H9 (cell line): ENCODE data around the gene CYP2R1. TPM values are rescaled to one million over a fixed set of nuclear protein-coding genes. Genes with fewer than 3 reads are reported as not detected.

Source experiments
- DNase-seq: peaks from one replicate; pipeline ENCODE4 v3.0.0-alpha.2; 2017
- H2AFZ ChIP-seq: one replicate; pipeline ENCODE4 v1.6.1; 2013; ENCODE audit warnings: mild to moderate bottlenecking, low read length, control low read depth, moderate library complexity
- H2AK5ac ChIP-seq: 2 replicates; pipeline ENCODE4 v1.6.1; 2013; ENCODE audit warnings: low read length, control low read depth, mixed read lengths; ENCODE audit not compliant: insufficient read length
- H2BK120ac ChIP-seq: one replicate; pipeline ENCODE4 v1.6.1; 2013; ENCODE audit warnings: low read depth, mild to moderate bottlenecking, low read length, control low read depth, inconsistent platforms; ENCODE audit not compliant: poor library complexity, severe bottlenecking
- H2BK12ac ChIP-seq: 2 replicates; pipeline ENCODE4 v1.6.1; 2013; ENCODE audit warnings: low read length, control low read depth, mixed read lengths, low read depth; ENCODE audit not compliant: insufficient read length
- H2BK15ac ChIP-seq: 2 replicates; pipeline ENCODE4 v1.6.1; 2013; ENCODE audit warnings: low read depth, low read length, control low read depth
- H2BK20ac ChIP-seq: one replicate; pipeline ENCODE4 v1.6.1; 2013; ENCODE audit warnings: low read depth, mild to moderate bottlenecking, low read length, control low read depth, inconsistent platforms; ENCODE audit not compliant: poor library complexity, severe bottlenecking
- H2BK5ac ChIP-seq: 2 replicates; pipeline ENCODE4 v1.6.1; 2013; ENCODE audit warnings: low read length, control low read depth, mixed read lengths; ENCODE audit not compliant: insufficient read length
- H3K14ac ChIP-seq: 2 replicates; pipeline ENCODE4 v1.6.1; 2013; ENCODE audit warnings: low read length, control low read depth; ENCODE audit not compliant: insufficient read depth
- H3K18ac ChIP-seq: 2 replicates; pipeline ENCODE4 v1.6.1; 2013; ENCODE audit warnings: low read depth, mild to moderate bottlenecking, mixed read lengths, low read length, control low read depth; ENCODE audit not compliant: insufficient read length
- H3K23ac ChIP-seq: 2 replicates; pipeline ENCODE4 v1.6.1; 2013; ENCODE audit warnings: low read length, control low read depth, mixed read lengths, low read depth; ENCODE audit not compliant: insufficient read length
- H3K23me2 ChIP-seq: 2 replicates; pipeline ENCODE4 v1.6.1; 2013; ENCODE audit warnings: low read depth, mild to moderate bottlenecking, mixed read lengths, low read length, control low read depth; ENCODE audit not compliant: insufficient read length, poor library complexity, severe bottlenecking
- H3K27ac ChIP-seq: 2 replicates; pipeline ENCODE4 v1.5.1; 2013; ENCODE audit warnings: low read length, control low read depth, mixed read lengths, low read depth; ENCODE audit not compliant: insufficient read length
- H3K27me3 ChIP-seq: 2 replicates; pipeline ENCODE4 v1.6.1; 2013; ENCODE audit warnings: low read length, control low read depth, inconsistent platforms; ENCODE audit not compliant: insufficient read depth
- H3K4ac ChIP-seq: 2 replicates; pipeline ENCODE4 v1.6.1; 2013; ENCODE audit warnings: low read depth, mild to moderate bottlenecking, control low read depth, inconsistent platforms, low read length, moderate library complexity
- H3K4me1 ChIP-seq: 2 replicates; pipeline ENCODE4 v1.6.1; 2013; ENCODE audit warnings: low read length, control low read depth, inconsistent platforms; ENCODE audit not compliant: insufficient read depth
- H3K4me2 ChIP-seq: 2 replicates; pipeline ENCODE4 v1.6.1; 2013; ENCODE audit warnings: low read length, control low read depth, mixed read lengths; ENCODE audit not compliant: insufficient read length, insufficient read depth
- H3K56ac ChIP-seq: 2 replicates; pipeline ENCODE4 v1.6.1; 2013; ENCODE audit warnings: low read depth, mild to moderate bottlenecking, mixed read lengths, low read length, control low read depth; ENCODE audit not compliant: insufficient read length
- H3K79me1 ChIP-seq: 2 replicates; pipeline ENCODE4 v1.6.1; 2013; ENCODE audit warnings: low read depth, mild to moderate bottlenecking, moderate library complexity, low read length, control low read depth, inconsistent platforms; ENCODE audit not compliant: insufficient read depth, poor library complexity, severe bottlenecking
- H3K79me2 ChIP-seq: 2 replicates; pipeline ENCODE4 v1.6.1; 2013; ENCODE audit warnings: low read length, control low read depth, inconsistent platforms; ENCODE audit not compliant: insufficient read depth
- H3K9ac ChIP-seq: 2 replicates; pipeline ENCODE4 v1.6.1; 2013; ENCODE audit warnings: low read length, control low read depth, mixed read lengths; ENCODE audit not compliant: insufficient read length; ENCODE audit errors: extremely low read depth
- H3K9me3 ChIP-seq: one replicate; pipeline ENCODE4 v1.6.1; 2013; ENCODE audit warnings: low read depth, low read length, inconsistent platforms; ENCODE audit not compliant: control insufficient read depth
- H3T11ph ChIP-seq: one replicate; pipeline ENCODE4 v1.6.1; 2013; ENCODE audit warnings: mild to moderate bottlenecking, low read length, control low read depth, inconsistent platforms
- H4K20me1 ChIP-seq: one replicate; pipeline ENCODE4 v1.6.1; 2013; ENCODE audit not compliant: control insufficient read depth, insufficient read length, insufficient read depth
- H4K5ac ChIP-seq: 2 replicates; pipeline ENCODE4 v1.6.1; 2013; ENCODE audit warnings: low read depth, mild to moderate bottlenecking, mixed read lengths, low read length, control low read depth; ENCODE audit not compliant: insufficient read length
- H4K8ac ChIP-seq: replicated peaks from 2 replicates; pipeline ENCODE4 v1.6.1; 2013; ENCODE audit warnings: low read length, control low read depth, mixed read lengths, low read depth; ENCODE audit not compliant: insufficient read length
- H4K91ac ChIP-seq: 2 replicates; pipeline ENCODE4 v1.6.1; 2013; ENCODE audit warnings: low read depth, mild to moderate bottlenecking, moderate library complexity, mixed read lengths, low read length, control low read depth; ENCODE audit not compliant: insufficient read length
- H3K27ac Mint-ChIP-seq, 3 experiments: 2 replicates in 2 of 3; 3 replicates in 1 of 3; pipeline ENCODE4 v1.8.0; 2020 to 2021; ENCODE audit warnings: mixed read lengths in 3 of 3, mild to moderate bottlenecking in 1 of 3, moderate library complexity in 1 of 3
- H3K27me3 Mint-ChIP-seq: 2 replicates; pipeline ENCODE4 v1.8.0; 2021; ENCODE audit warnings: low read depth, mild to moderate bottlenecking, moderate library complexity, mixed read lengths
- H3K36me3 Mint-ChIP-seq, 3 experiments: 2 replicates in 2 of 3; 3 replicates in 1 of 3; pipeline ENCODE4 v1.8.0; 2020 to 2021; ENCODE audit warnings: low read depth in 3 of 3, mixed read lengths in 3 of 3; ENCODE audit not compliant: insufficient read depth in 1 of 3
- H3K4me1 Mint-ChIP-seq, 2 experiments: 2 replicates each; pipeline ENCODE4 v1.8.0; 2020; ENCODE audit warnings: mixed read lengths in 2 of 2
- H3K4me3 Mint-ChIP-seq, 2 experiments: 2 replicates in 1 of 2; 3 replicates in 1 of 2; pipeline ENCODE4 v1.8.0; 2020 to 2021; ENCODE audit warnings: mild to moderate bottlenecking in 2 of 2, mixed read lengths in 2 of 2, moderate library complexity in 1 of 2
- H3K9me3 Mint-ChIP-seq, 2 experiments: 2 replicates in 1 of 2; 3 replicates in 1 of 2; pipeline ENCODE4 v1.8.0; 2020; ENCODE audit warnings: mild to moderate bottlenecking in 2 of 2, mixed read lengths in 2 of 2, moderate library complexity in 1 of 2
- CTCF ChIP-seq: fragments of 200-600 bp; sonication (generic); conservative IDR thresholded peaks from 3 replicates; pipeline ENCODE4 v1.8.0; 2021; ENCODE audit warnings: antibody characterized with exemption, mild to moderate bottlenecking
- WGBS: extraction: QIAGEN DNeasy Blood & Tissue Kit; methylation state at CpG from one replicate; pipeline ENCODE4 v1.1.7; 2013; ENCODE audit warnings: missing lambda C conversion rate, low lambda C conversion rate, mixed read lengths; ENCODE audit not compliant: insufficient read length; ENCODE audit errors: extremely low coverage; 5-methylcytosine and 5-hydroxymethylcytosine counted together
- total RNA-seq: library from RNA; stranded (reverse); gene quantifications from 2 replicates; pipeline ENCODE4 v1.2.1, GENCODE V29; 2021

CYP2R1 gene
- total RNA-seq, 1 experiment from 2014 or later: 10.3 TPM

GRCh38 chr11:14857621-14858020, 34.4 kb downstream of the CYP2R1 start:
- no peaks in the 10 kb centered on the region for H3K9me3 Mint-ChIP-seq
- no peak overlapping the region for H4K5ac ChIP-seq
- H3K23ac ChIP-seq: no peak overlapping the region
- no peak overlapping the region for H3K9ac ChIP-seq
- no peak overlapping the region for H2BK12ac ChIP-seq
- no peak overlapping the region for H3K27ac Mint-ChIP-seq
- no peaks in the 10 kb centered on the region for H3K27me3 Mint-ChIP-seq
- H2BK120ac ChIP-seq: no peak overlapping the region
- no peaks in the 10 kb centered on the region for H3K27me3 ChIP-seq
- H3K56ac ChIP-seq: no peak overlapping the region
- H3K4me1 Mint-ChIP-seq: no peaks in the 10 kb centered on the region
- DNase-seq: no peak
- no peak overlapping the region for H2BK5ac ChIP-seq
- WGBS: no CpG with 5 or more reads among the region's 3 CpGs
- no peak for TF ChIP-seq CTCF
- H2AK5ac ChIP-seq: no peak overlapping the region
- H3K79me1 ChIP-seq: no peaks in the 10 kb centered on the region
- H3K9me3 ChIP-seq: no peaks in the 10 kb centered on the region
- no peak overlapping the region for H3K14ac ChIP-seq
- no peaks in the 10 kb centered on the region for H3K4me1 ChIP-seq
- H3K36me3 Mint-ChIP-seq: peaks cover 0 to 2% (median 0%) of the 10 kb centered on the region in 3 experiments; a peak in 2 of 7 replicates
- H4K8ac ChIP-seq: no peak overlapping the region
- H3K79me2 ChIP-seq: no peaks in the 10 kb centered on the region
- H4K91ac ChIP-seq: no peak overlapping the region
- no peak overlapping the region for H2BK20ac ChIP-seq
- H3K4me3 Mint-ChIP-seq: no peak overlapping the region
- no peak overlapping the region for H3K4me2 ChIP-seq
- no peaks in the 10 kb centered on the region for H3K23me2 ChIP-seq
- H2AFZ ChIP-seq: no peak overlapping the region
- H3K27ac ChIP-seq: no peak overlapping the region
- H3K4ac ChIP-seq: no peak overlapping the region
- no peak overlapping the region for H2BK15ac ChIP-seq
- H3K18ac ChIP-seq: no peak overlapping the region
- H3T11ph ChIP-seq: no peak overlapping the region
- H4K20me1 ChIP-seq: no peaks in the 10 kb centered on the region
